GM18951 (cell line): Measurements from ENCODE around the gene DRAP1.
"Not testable (repeated sequence)": the region's sequence is repeated elsewhere in the genome, so short reads cannot be mapped to it uniquely, and the experiment has no call there.

Experiments used
- POLR2A ChIP-seq: IDR thresholded peaks from 4 replicates; pipeline ENCODE4 v1.6.1; 2011; ENCODE audit warnings: mild to moderate bottlenecking; ENCODE audit not compliant: insufficient read length, insufficient read depth; ENCODE audit errors: extremely low read depth
- in situ Hi-C: fragments of 300-500 bp; cut with MboI; formaldehyde crosslinking; loops from one replicate; pipeline ENCODE4 v1.12.0; 2022; ENCODE audit warnings: low sequenced_read_pairs, mixed read lengths, inconsistent platforms; ENCODE audit not compliant: unreplicated experiment

DRAP1 gene

GRCh38 chr11:65891219-65892136 lies 27.7 kb upstream of the DRAP1 start:
- TF ChIP-seq POLR2A, result peak; percentile 15
- in situ Hi-C loops, result no loop called here

GRCh38 chr11:65892137-65892540 lies 27.1 kb upstream of the DRAP1 start:
- in situ Hi-C loops, result not testable (repeated sequence)

GRCh38 chr11:65892661-65893317 lies 26.4 kb upstream of the DRAP1 start:
- TF ChIP-seq POLR2A, result peak; percentile 24
- in situ Hi-C loops, result no loop called here

GRCh38 chr11:65894034-65894591 lies 25.1 kb upstream of the DRAP1 start:
- peak; percentile 59 for TF ChIP-seq POLR2A
- in situ Hi-C loops, result no loop called here

GRCh38 chr11:65895482-65895981 lies 23.7 kb upstream of the DRAP1 start:
- in situ Hi-C loops, result no loop called here
- no peak for TF ChIP-seq POLR2A

GRCh38 chr11:65896034-65896999 lies 22.9 kb upstream of the DRAP1 start:
- in situ Hi-C loops, result no loop called here
- no peak for TF ChIP-seq POLR2A

- TF ChIP-seq POLR2A, result no peak
- in situ Hi-C loops, result no loop called here
These were observed 22.2 kb upstream of the DRAP1 start for GRCh38 chr11:65897020-65897471.

GRCh38 chr11:65898656-65899355 lies 20.4 kb upstream of the DRAP1 start:
- TF ChIP-seq POLR2A, result no peak
- in situ Hi-C loops, result no loop called here

- in situ Hi-C loops, result no loop called here
- TF ChIP-seq POLR2A, result peak; percentile 45
These were observed 19.7 kb upstream of the DRAP1 start for GRCh38 chr11:65899356-65900124.

- in situ Hi-C loops, result no loop called here
- peak; percentile 74 for TF ChIP-seq POLR2A
These were observed 18.9 kb upstream of the DRAP1 start, which contains the start of gene FOSL1 for GRCh38 chr11:65900125-65900898. FOSL1 (minus strand) TSS chr11:65900388; CDS start chr11:65900339, 49 bp downstream.

GRCh38 chr11:65900899-65901180 lies 18.4 kb upstream of the DRAP1 start:
- in situ Hi-C loops, result no loop called here
- no peak for TF ChIP-seq POLR2A
